Activated CD8-positive, alpha-beta T cell treated with anti-CD3 and anti-CD28 coated beads for 36 hours (primary cell): ENCODE data around the gene F13B. TPM values are rescaled to one million over a fixed set of nuclear protein-coding genes. Genes with fewer than 3 reads are reported as not detected.

ENCODE experiments used
- total RNA-seq, 2 experiments: library from RNA; stranded (reverse); gene quantifications; one replicate each; pipeline ENCODE4 v1.2.3, GENCODE V29; 2021

Gene F13B
- total RNA-seq, 2 experiments from 2014 or later = not detected

Other genes with a start within 250 kb of the F13B start
- gene CFHR1, start 247.5 kb downstream of the F13B start, total RNA-seq = not detected
- not detected for gene CFHR4, start 179.2 kb downstream of the F13B start, total RNA-seq
- gene CFHR2, start 123.5 kb downstream of the F13B start, total RNA-seq = not detected
- not detected for gene CFHR5, start 89.7 kb downstream of the F13B start, total RNA-seq
- gene ASPM, start 79.4 kb upstream of the F13B start, total RNA-seq = 10 to 100 TPM; 37.1 to 37.3 TPM
- gene ZBTB41, start 134.0 kb upstream of the F13B start, total RNA-seq = 1 to 10 TPM; 5.4 to 5.5 TPM
- gene CRB1, start 201.0 kb upstream of the F13B start, total RNA-seq = not detected